ENCODE results near the gene DYNC2LI1. TPM values are rescaled to one million over a fixed set of nuclear protein-coding genes. Genes with fewer than 3 reads are reported as not detected.

The DYNC2LI1 gene
- 6.0 and 15.6 TPM in 2 replicates for total RNA-seq (ENCODE audit: low replicate concordance)

GRCh38 chr2:43773876-43774613 is at the start of gene DYNC2LI1:
Gene DYNC2LI1 (plus strand): TSS chr2:43774039. CDS start chr2:43774139, 100 bp downstream.

GRCh38 chr2:43838560-43839267 is 64.9 kb downstream of the DYNC2LI1 start, which contains the start of the genes ABCG5 and ABCG8:
Gene ABCG5 (minus strand): TSS chr2:43838839. CDS start chr2:43838679, 160 bp downstream.
Gene ABCG8 (plus strand): TSS chr2:43838971. CDS start chr2:43839054, 83 bp downstream.

Other genes with a start within 250 kb of the DYNC2LI1 start
- 26.6 and 41.3 TPM in 2 replicates for gene THADA, start 178.0 kb upstream of the DYNC2LI1 start, total RNA-seq (ENCODE audit: low replicate concordance)
- gene PLEKHH2, start 136.8 kb upstream of the DYNC2LI1 start, total RNA-seq (ENCODE audit: low replicate concordance), result 0.60 and 2.1 TPM in 2 replicates
- 0.12 and 0.30 TPM in 2 replicates for gene C1GALT1C1L, start 97.6 kb upstream of the DYNC2LI1 start, total RNA-seq (ENCODE audit: low replicate concordance)
- gene ABCG5, start 64.8 kb downstream of the DYNC2LI1 start, total RNA-seq (ENCODE audit: low replicate concordance), result not detected in 2 replicates
- not detected in 2 replicates for gene ABCG8, start 64.9 kb downstream of the DYNC2LI1 start, total RNA-seq (ENCODE audit: low replicate concordance)
- 34.6 and 39.2 TPM in 2 replicates for gene LRPPRC, start 221.9 kb downstream of the DYNC2LI1 start, total RNA-seq (ENCODE audit: low replicate concordance)